OCI-LY3 (cell line): ENCODE measurements around the gene VAV3.

Experiments
- H2AFZ ChIP-seq: fragments of 200-600, 300-600 bp; shearing (Covaris generic); 2 replicates; pipeline ENCODE4 v1.6.0; 2014; ENCODE audit warnings: antibody characterized with exemption, low read depth, low read length
- H3K27ac ChIP-seq: fragments of 200-600, 300-600 bp; sonication (generic); 2 replicates; pipeline ENCODE4 v1.5.1; 2014; ENCODE audit warnings: mild to moderate bottlenecking, low read length, moderate library complexity, mixed read lengths
- H3K27me3 ChIP-seq: fragments of 200-600, 300-600 bp; sonication (generic); 2 replicates; pipeline ENCODE4 v1.6.1; 2014; ENCODE audit warnings: low read depth, low read length, mixed read lengths
- H3K36me3 ChIP-seq: fragments of 200-600, 300-600 bp; sonication (generic); replicated peaks from 2 replicates; pipeline ENCODE3; 2014; ENCODE audit warnings: low read depth, low read length, mixed read lengths
- H3K4me1 ChIP-seq: fragments of 300-600, 200-600 bp; sonication (generic); 2 replicates; pipeline ENCODE4 v1.6.1; 2014; ENCODE audit warnings: low read length, mixed read lengths
- H3K4me2 ChIP-seq: fragments of 200-600, 300-600 bp; sonication (generic); 2 replicates; pipeline ENCODE4 v1.6.1; 2014; ENCODE audit warnings: low read length, mixed read lengths
- H3K4me3 ChIP-seq: fragments of 300-600, 200-600 bp; sonication (generic); 2 replicates; pipeline ENCODE4 v1.5.1; 2014; ENCODE audit warnings: antibody characterized with exemption, mild to moderate bottlenecking, low read length, moderate library complexity
- H3K79me2 ChIP-seq: fragments of 300-600, 200-600 bp; shearing (Covaris generic); 2 replicates; pipeline ENCODE4 v1.6.1; 2014; ENCODE audit warnings: mild to moderate bottlenecking, low read length, mixed read lengths
- H3K9ac ChIP-seq: fragments of 300-600, 200-600 bp; shearing (Covaris generic); 2 replicates; pipeline ENCODE4 v1.6.0; 2014; ENCODE audit warnings: mild to moderate bottlenecking, low read length, moderate library complexity
- H3K9me3 ChIP-seq: fragments of 200-600, 300-600 bp; shearing (Covaris generic); 2 replicates; pipeline ENCODE4 v1.6.1; 2014; ENCODE audit warnings: low read length, mixed read lengths; ENCODE audit not compliant: insufficient read depth
- H4K20me1 ChIP-seq: fragments of 200-600, 300-600 bp; sonication (generic); 2 replicates; pipeline ENCODE4 v1.6.1; 2016; ENCODE audit warnings: low read length, mixed read lengths; ENCODE audit not compliant: insufficient read depth
- EZH2phosphoT487 ChIP-seq: fragments of 200-600 bp; shearing (Covaris generic); IDR thresholded peaks from 2 replicates; pipeline ENCODE4 v1.6.1; 2018; ENCODE audit warnings: antibody characterized with exemption, mixed run types, low read depth
- TF ChIP-seq, protein P1 (sequence below): fragments of 200-600, 300-600 bp; sonication (generic); IDR thresholded peaks from 2 replicates; pipeline ENCODE4 v1.5.1; 2014; ENCODE audit warnings: antibody characterized with exemption, low read length, low read depth

VAV3 gene

DNA sequence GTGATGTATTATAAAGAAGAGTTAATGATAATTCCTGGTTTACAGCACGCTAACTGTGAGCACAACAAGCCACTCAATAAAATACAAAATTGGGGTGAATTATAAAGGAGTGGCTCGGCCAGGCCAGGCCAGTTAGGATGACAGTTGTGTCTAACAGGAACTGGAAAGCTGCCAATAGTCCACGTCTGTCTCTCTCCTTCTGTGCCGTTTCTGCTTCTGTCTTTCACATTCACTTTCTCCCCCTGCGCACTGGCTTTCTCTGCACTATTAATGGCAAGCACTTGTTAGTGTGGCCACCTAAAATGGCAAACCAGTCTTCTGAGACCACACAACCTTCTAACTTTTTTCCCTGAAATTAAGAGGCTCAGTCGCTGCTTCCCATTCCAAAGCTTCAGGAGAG lies 429.9 kb downstream of the VAV3 start:
- H3K9ac ChIP-seq = no peak overlapping the region
- H3K4me3 ChIP-seq = no peak overlapping the region
- no peak overlapping the region for H2AFZ ChIP-seq
- peak overlapping the region; percentile 62; the same call in 1 of the 2 replicates for H3K4me2 ChIP-seq
- H3K27me3 ChIP-seq = no peaks in the 10 kb centered on the region
- no peaks in the 10 kb centered on the region for H4K20me1 ChIP-seq
- H3K79me2 ChIP-seq = no peaks in the 10 kb centered on the region
- H3K27ac ChIP-seq = no peak overlapping the region
- no peaks in the 10 kb centered on the region for H3K36me3 ChIP-seq
- TF ChIP-seq, protein P1, sequence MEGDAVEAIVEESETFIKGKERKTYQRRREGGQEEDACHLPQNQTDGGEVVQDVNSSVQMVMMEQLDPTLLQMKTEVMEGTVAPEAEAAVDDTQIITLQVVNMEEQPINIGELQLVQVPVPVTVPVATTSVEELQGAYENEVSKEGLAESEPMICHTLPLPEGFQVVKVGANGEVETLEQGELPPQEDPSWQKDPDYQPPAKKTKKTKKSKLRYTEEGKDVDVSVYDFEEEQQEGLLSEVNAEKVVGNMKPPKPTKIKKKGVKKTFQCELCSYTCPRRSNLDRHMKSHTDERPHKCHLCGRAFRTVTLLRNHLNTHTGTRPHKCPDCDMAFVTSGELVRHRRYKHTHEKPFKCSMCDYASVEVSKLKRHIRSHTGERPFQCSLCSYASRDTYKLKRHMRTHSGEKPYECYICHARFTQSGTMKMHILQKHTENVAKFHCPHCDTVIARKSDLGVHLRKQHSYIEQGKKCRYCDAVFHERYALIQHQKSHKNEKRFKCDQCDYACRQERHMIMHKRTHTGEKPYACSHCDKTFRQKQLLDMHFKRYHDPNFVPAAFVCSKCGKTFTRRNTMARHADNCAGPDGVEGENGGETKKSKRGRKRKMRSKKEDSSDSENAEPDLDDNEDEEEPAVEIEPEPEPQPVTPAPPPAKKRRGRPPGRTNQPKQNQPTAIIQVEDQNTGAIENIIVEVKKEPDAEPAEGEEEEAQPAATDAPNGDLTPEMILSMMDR = no peak
- TF ChIP-seq EZH2phosphoT487 = no peak
- no peaks in the 10 kb centered on the region for H3K9me3 ChIP-seq
- H3K4me1 ChIP-seq = peaks cover 20% of the 10 kb centered on the region

- H3K27me3 ChIP-seq = no peaks in the 10 kb centered on the region
- no peak overlapping the region for H3K9ac ChIP-seq
- no peaks in the 10 kb centered on the region for H3K9me3 ChIP-seq
- no peaks in the 10 kb centered on the region for H3K36me3 ChIP-seq
- no peaks in the 10 kb centered on the region for H4K20me1 ChIP-seq
- H3K4me3 ChIP-seq = no peak overlapping the region
- H3K27ac ChIP-seq = no peak overlapping the region
- peaks cover 20% of the 10 kb centered on the region for H3K4me1 ChIP-seq
- no peak overlapping the region for H3K4me2 ChIP-seq
- H3K79me2 ChIP-seq = no peaks in the 10 kb centered on the region
- H2AFZ ChIP-seq = no peak overlapping the region
- TF ChIP-seq, protein P1 = no peak
- TF ChIP-seq EZH2phosphoT487 = no peak
These were observed 430.3 kb downstream of the VAV3 start for GRCh38 chr1:107534632-107535031.

DNA sequence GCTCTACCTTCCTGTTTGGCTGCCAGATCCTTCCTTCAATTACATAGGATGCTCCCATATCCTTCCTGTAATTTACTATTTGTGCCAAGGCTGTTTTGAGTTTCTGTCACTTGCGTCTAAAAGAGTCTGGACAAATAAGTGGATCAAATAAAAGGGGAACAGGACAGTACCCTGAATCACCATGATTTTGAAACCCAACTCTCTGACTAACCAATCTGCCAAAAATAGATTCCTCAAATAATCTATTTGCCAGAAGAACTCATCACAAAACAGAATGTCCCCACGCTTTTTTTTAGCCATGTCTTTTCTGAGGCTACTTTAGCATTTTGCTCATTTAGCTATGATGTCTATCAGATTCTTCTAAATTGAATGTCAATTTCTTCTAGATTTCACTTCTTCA lies 431.5 kb downstream of the VAV3 start:
- Histone ChIP-seq H3K27me3 (no peaks in the 10 kb centered on the region), H3K4me2 (no peak overlapping the region), H3K36me3 (no peaks in the 10 kb centered on the region), H3K27ac (no peak overlapping the region), H2AFZ (no peak overlapping the region), H3K9ac (no peak overlapping the region), H3K79me2 (no peaks in the 10 kb centered on the region), H3K4me3 (no peak overlapping the region), H3K9me3 (no peaks in the 10 kb centered on the region), H4K20me1 (no peaks in the 10 kb centered on the region), H3K4me1 (peaks cover 20% of the 10 kb centered on the region)
- TF ChIP-seq, protein P1 = no peak
- no peak for TF ChIP-seq EZH2phosphoT487

GRCh38 chr1:107532318-107532717 lies 432.7 kb downstream of the VAV3 start:
- H4K20me1 ChIP-seq = no peaks in the 10 kb centered on the region
- H3K79me2 ChIP-seq = no peaks in the 10 kb centered on the region
- no peak overlapping the region for H3K27ac ChIP-seq
- H2AFZ ChIP-seq = no peak overlapping the region
- no peaks in the 10 kb centered on the region for H3K27me3 ChIP-seq
- no peak for TF ChIP-seq EZH2phosphoT487
- TF ChIP-seq, protein P1 = no peak
- no peaks in the 10 kb centered on the region for H3K9me3 ChIP-seq
- H3K9ac ChIP-seq = no peak overlapping the region
- H3K4me2 ChIP-seq = no peak overlapping the region
- H3K4me1 ChIP-seq = peaks cover 20% of the 10 kb centered on the region
- no peaks in the 10 kb centered on the region for H3K36me3 ChIP-seq
- no peak overlapping the region for H3K4me3 ChIP-seq
